Endothelial cell (in vitro differentiated cells): ENCODE data around the gene PCDHA3. TPM values are rescaled to one million over a fixed set of nuclear protein-coding genes. Genes with fewer than 3 reads are reported as not detected.

ENCODE experiments used
- total RNA-seq: library from RNA; stranded (reverse); fragmentation: NEBNext Ultra II Directional; extraction: Animal tissue kit (Norgen Biotek cat#: 25700); gene quantifications from one replicate; pipeline ENCODE4 v1.2.1, GENCODE V29; 2021; ENCODE audit not compliant: unreplicated experiment

PCDHA3 gene
- total RNA-seq, 1 donor from 2014 or later, result 2.6 TPM

Other genes with a start within 250 kb of the PCDHA3 start
- 17.1 TPM for gene SRA1, start 243.6 kb upstream of the PCDHA3 start, total RNA-seq
- 24.6 TPM for gene APBB3, start 236.5 kb upstream of the PCDHA3 start, total RNA-seq
- 91.2 TPM for gene SLC35A4, start 236.2 kb upstream of the PCDHA3 start, total RNA-seq
- not detected for gene CD14, start 167.9 kb upstream of the PCDHA3 start, total RNA-seq
- 22.7 TPM for gene TMCO6, start 161.6 kb upstream of the PCDHA3 start, total RNA-seq
- 56.0 TPM for gene NDUFA2, start 153.4 kb upstream of the PCDHA3 start, total RNA-seq
- gene IK, start 153.2 kb upstream of the PCDHA3 start, total RNA-seq, result 76.1 TPM
- 28.5 TPM for gene WDR55, start 136.2 kb upstream of the PCDHA3 start, total RNA-seq
- 1.8 TPM for gene DND1, start 127.5 kb upstream of the PCDHA3 start, total RNA-seq
- 75.0 TPM for gene HARS1, start 109.7 kb upstream of the PCDHA3 start, total RNA-seq
- 37.0 TPM for gene HARS2, start 109.6 kb upstream of the PCDHA3 start, total RNA-seq
- gene ZMAT2, start 100.6 kb upstream of the PCDHA3 start, total RNA-seq, result 51.0 TPM
- 0.13 TPM for gene PCDHA1, start 14.9 kb upstream of the PCDHA3 start, total RNA-seq
- gene PCDHA2, start 6.2 kb upstream of the PCDHA3 start, total RNA-seq, result 4.2 TPM
- gene PCDHA4, start 6.0 kb downstream of the PCDHA3 start, total RNA-seq, result 9.9 TPM
- 2.7 TPM for gene PCDHA5, start 20.6 kb downstream of the PCDHA3 start, total RNA-seq
- gene PCDHA6, start 26.9 kb downstream of the PCDHA3 start, total RNA-seq, result 2.3 TPM
- 2.9 TPM for gene PCDHA7, start 33.2 kb downstream of the PCDHA3 start, total RNA-seq
- 1.6 TPM for gene PCDHA8, start 40.1 kb downstream of the PCDHA3 start, total RNA-seq
- 1.7 TPM for gene PCDHA9, start 47.3 kb downstream of the PCDHA3 start, total RNA-seq
- gene PCDHA10, start 54.8 kb downstream of the PCDHA3 start, total RNA-seq, result 16.9 TPM
- 7.8 TPM for gene PCDHA11, start 67.9 kb downstream of the PCDHA3 start, total RNA-seq
- gene PCDHA12, start 74.3 kb downstream of the PCDHA3 start, total RNA-seq, result 9.7 TPM
- 2.5 TPM for gene PCDHA13, start 81.1 kb downstream of the PCDHA3 start, total RNA-seq
- 7.5 TPM for gene PCDHAC1, start 125.2 kb downstream of the PCDHA3 start, total RNA-seq
- 5.2 TPM for gene PCDHAC2, start 165.4 kb downstream of the PCDHA3 start, total RNA-seq